SK-N-SH treated with all-trans-retinoic acid at 6 μM for 48 hours (cell line): ENCODE data around the gene SEH1L.

Source experiments
- ATAC-seq: fragments of 200-7000 bp; cut with Tn5 transposase; 3 replicates; pipeline ENCODE4 v1.9.1; 2020; ENCODE audit warnings: mild to moderate bottlenecking, moderate library complexity
- ARNTL ChIP-seq: fragments of 450-650 bp; formaldehyde crosslinking; IDR thresholded peaks from 2 replicates; pipeline ENCODE4 v1.5.0; 2020; ENCODE audit warnings: low read depth, mild to moderate bottlenecking, moderate library complexity, borderline replicate concordance
- BACH2 ChIP-seq: fragments of 250-450 bp; sonication (Bioruptor Pico); IDR thresholded peaks from 2 replicates; pipeline ENCODE4 v1.9.0; 2021; ENCODE audit warnings: mild to moderate bottlenecking, borderline replicate concordance
- CREB5 ChIP-seq: fragments of 250-450 bp; sonication (Bioruptor Pico); IDR thresholded peaks from 2 replicates; pipeline ENCODE4 v1.5.1; 2020; ENCODE audit warnings: low read depth, mild to moderate bottlenecking, moderate library complexity
- CSDC2 ChIP-seq: fragments of 250-450 bp; sonication (Bioruptor Pico); IDR thresholded peaks from 2 replicates; pipeline ENCODE4 v1.5.0; 2020; ENCODE audit warnings: mild to moderate bottlenecking, moderate library complexity
- CSRNP3 ChIP-seq: fragments of 250-450 bp; sonication (Bioruptor Pico); IDR thresholded peaks from 2 replicates; pipeline ENCODE4 v1.5.1; 2021; ENCODE audit warnings: mild to moderate bottlenecking, moderate library complexity
- ESRRG ChIP-seq: fragments of 250-450 bp; sonication (Bioruptor Pico); IDR thresholded peaks from 2 replicates; pipeline ENCODE4 v1.6.1; 2021; ENCODE audit warnings: mild to moderate bottlenecking
- GLIS3 ChIP-seq: fragments of 250-450 bp; sonication (Bioruptor Pico); IDR thresholded peaks from 2 replicates; pipeline ENCODE4 v1.5.0; 2020; ENCODE audit warnings: mild to moderate bottlenecking, moderate library complexity
- ISL1 ChIP-seq: fragments of 250-450 bp; sonication (Bioruptor Pico); IDR thresholded peaks from 2 replicates; pipeline ENCODE4 v2.1.2; 2022; ENCODE audit warnings: mild to moderate bottlenecking, moderate library complexity
- OSR1 ChIP-seq: fragments of 250-450 bp; sonication (Bioruptor Pico); IDR thresholded peaks from 2 replicates; pipeline ENCODE4 v1.8.0; 2022; ENCODE audit warnings: moderate library complexity, mild to moderate bottlenecking, inconsistent platforms
- POU6F1 ChIP-seq: fragments of 250-450 bp; sonication (Bioruptor Pico); IDR thresholded peaks from 2 replicates; pipeline ENCODE4 v1.8.0; 2021; ENCODE audit warnings: low read depth, mild to moderate bottlenecking, moderate library complexity, borderline replicate concordance
- PPARA ChIP-seq: fragments of 250-450 bp; sonication (Bioruptor Pico); IDR thresholded peaks from 2 replicates; pipeline ENCODE4 v1.5.0; 2020; ENCODE audit warnings: mild to moderate bottlenecking, borderline replicate concordance
- RARB ChIP-seq: fragments of 250-450 bp; sonication (Bioruptor Pico); IDR thresholded peaks from 2 replicates; pipeline ENCODE4 v1.8.0; 2021; ENCODE audit warnings: mild to moderate bottlenecking, moderate library complexity
- SNAI2 ChIP-seq: fragments of 250-450 bp; sonication (Bioruptor Pico); IDR thresholded peaks from 2 replicates; pipeline ENCODE4 v1.5.0; 2020; ENCODE audit warnings: mild to moderate bottlenecking, moderate library complexity
- TCF4 ChIP-seq: fragments of 250-450 bp; sonication (Bioruptor Pico); IDR thresholded peaks from 2 replicates; pipeline ENCODE4 v1.8.0; 2021; ENCODE audit warnings: mild to moderate bottlenecking, moderate library complexity, borderline replicate concordance
- TOX ChIP-seq: fragments of 250-450 bp; sonication (Bioruptor Pico); IDR thresholded peaks from 2 replicates; pipeline ENCODE4 v1.8.0; 2021; ENCODE audit warnings: mild to moderate bottlenecking, moderate library complexity, borderline replicate concordance
- TSHZ2 ChIP-seq: fragments of 250-450 bp; sonication (Bioruptor Pico); IDR thresholded peaks from 2 replicates; pipeline ENCODE4 v1.5.0; 2020; ENCODE audit warnings: mild to moderate bottlenecking, moderate library complexity
- ZC3H10 ChIP-seq: fragments of 250-450 bp; sonication (Bioruptor Pico); IDR thresholded peaks from 2 replicates; pipeline ENCODE4 v1.5.1; 2021; ENCODE audit warnings: mild to moderate bottlenecking, moderate library complexity
- ZFP3 ChIP-seq: fragments of 250-450 bp; sonication (Bioruptor Pico); IDR thresholded peaks from 2 replicates; pipeline ENCODE4 v1.5.0; 2020; ENCODE audit warnings: mild to moderate bottlenecking, moderate library complexity
- ZFP30 ChIP-seq: fragments of 450-650 bp; formaldehyde crosslinking; IDR thresholded peaks from 2 replicates; pipeline ENCODE4 v1.5.0; 2022; ENCODE audit warnings: mild to moderate bottlenecking, moderate library complexity
- ZNF565 ChIP-seq: fragments of 450-650 bp; formaldehyde crosslinking; conservative IDR thresholded peaks from 2 replicates; pipeline ENCODE4 v1.5.0; 2020; ENCODE audit warnings: low read depth, mild to moderate bottlenecking, moderate library complexity
- ZNF70 ChIP-seq: fragments of 450-650 bp; formaldehyde crosslinking; IDR thresholded peaks from 2 replicates; pipeline ENCODE4 v1.5.0; 2020; ENCODE audit warnings: mild to moderate bottlenecking, moderate library complexity
- ZNF8 ChIP-seq: fragments of 450-650 bp; formaldehyde crosslinking; IDR thresholded peaks from 2 replicates; pipeline ENCODE4 v1.5.0; 2020; ENCODE audit warnings: mild to moderate bottlenecking, moderate library complexity

Gene SEH1L

GRCh38 chr18:12908706-12909105, 39.1 kb upstream of the SEH1L start:
- ATAC-seq = no peak
- no peak for TF ChIP-seq ZFP3 (CRISPR knock-in tag)
- TF ChIP-seq CSDC2 (CRISPR knock-in tag) = no peak
- TF ChIP-seq OSR1 (CRISPR knock-in tag) = no peak
- TF ChIP-seq ARNTL (CRISPR knock-in tag) = no peak
- TF ChIP-seq CSRNP3 = no peak
- no peak for TF ChIP-seq ESRRG (CRISPR knock-in tag)
- no peak for TF ChIP-seq POU6F1
- TF ChIP-seq TCF4 (CRISPR knock-in tag) = no peak
- no peak for TF ChIP-seq RARB (CRISPR knock-in tag)
- no peak for TF ChIP-seq CREB5 (CRISPR knock-in tag)
- TF ChIP-seq TOX (CRISPR knock-in tag) = no peak
- TF ChIP-seq BACH2 (CRISPR knock-in tag) = no peak
- no peak for TF ChIP-seq ISL1 (CRISPR knock-in tag)
- TF ChIP-seq GLIS3 (CRISPR knock-in tag) = no peak
- no peak for TF ChIP-seq ZNF565 (CRISPR knock-in tag)
- no peak for TF ChIP-seq PPARA (CRISPR knock-in tag)
- TF ChIP-seq ZNF8 (CRISPR knock-in tag) = no peak

- no peak for TF ChIP-seq ISL1 (CRISPR knock-in tag)
- TF ChIP-seq RARB (CRISPR knock-in tag) = no peak
- no peak for TF ChIP-seq TCF4 (CRISPR knock-in tag)
- no peak for TF ChIP-seq POU6F1
- no peak for ATAC-seq
Measured at GRCh38 chr18:12911025-12911928, 36.5 kb upstream of the SEH1L start.

- TF ChIP-seq RARB (CRISPR knock-in tag) (no peak), ZC3H10 (CRISPR knock-in tag) (no peak), ZFP30 (no peak), CSRNP3 (no peak), ZFP3 (CRISPR knock-in tag) (no peak), OSR1 (CRISPR knock-in tag) (no peak), ISL1 (CRISPR knock-in tag) (no peak), ARNTL (CRISPR knock-in tag) (no peak), ZNF70 (no peak), CSDC2 (CRISPR knock-in tag) (no peak), TOX (CRISPR knock-in tag) (no peak), POU6F1 (no peak), TSHZ2 (CRISPR knock-in tag) (no peak), SNAI2 (CRISPR knock-in tag) (no peak), BACH2 (CRISPR knock-in tag) (no peak)
- TF ChIP-seq, all 23 proteins: peak for 0
- no peak for ATAC-seq
Measured at GRCh38 chr18:12911929-12912703, 35.7 kb upstream of the SEH1L start.
